GM12891 (cell line): ENCODE data around the gene TFPI.
"Not testable (repeated sequence)": the region's sequence is repeated elsewhere in the genome, so short reads cannot be mapped to it uniquely, and the experiment has no call there.

Experiments
- PAX5 ChIP-seq: IDR thresholded peaks from 2 replicates; pipeline ENCODE4 v1.6.1; 2011; ENCODE audit warnings: low read length, moderate library complexity, mild to moderate bottlenecking; ENCODE audit not compliant: insufficient read depth, severe bottlenecking
- POLR2A ChIP-seq: IDR thresholded peaks from 2 replicates; pipeline ENCODE4 v1.6.1; 2011; ENCODE audit warnings: low read depth, low read length, control low read depth
- POLR2AphosphoS5 ChIP-seq: IDR thresholded peaks from 2 replicates; pipeline ENCODE4 v1.6.1; 2011; ENCODE audit warnings: low read depth, low read length, control low read depth
- POU2F2 ChIP-seq: IDR thresholded peaks from 2 replicates; pipeline ENCODE4 v1.6.1; 2011; ENCODE audit warnings: low read depth, mild to moderate bottlenecking, control low read depth, low read length, moderate library complexity
- SPI1 ChIP-seq: IDR thresholded peaks from 2 replicates; pipeline ENCODE4 v1.6.1; 2011; ENCODE audit warnings: low read depth, low read length, control low read depth
- TAF1 ChIP-seq: IDR thresholded peaks from 2 replicates; pipeline ENCODE4 v1.6.1; 2011; ENCODE audit warnings: low read depth, low read length, control low read depth

GRCh38 chr2:187516630-187517510 is 37.4 kb downstream of the TFPI start:
- TF ChIP-seq POLR2A, TAF1, POLR2AphosphoS5, SPI1, POU2F2, PAX5: not testable (repeated sequence)
